Caki2 (cell line): ENCODE data around the gene ACAD9. TPM values are rescaled to one million over a fixed set of nuclear protein-coding genes. Genes with fewer than 3 reads are reported as not detected.
"Not testable (repeated sequence)": the region's sequence is repeated elsewhere in the genome, so short reads cannot be mapped to it uniquely, and the experiment has no call there.

Experiments
- DNase-seq: peaks from one replicate; pipeline ENCODE4 v3.0.0-alpha.2; 2015; ENCODE audit warnings: low read depth
- in situ Hi-C: cut with HindIII; loops from 2 replicates; pipeline ENCODE4 v1.10.0; 2016; ENCODE audit warnings: low sequenced_read_pairs, low pct_unique_long_range_greater_than_20kb, mixed read lengths
- total RNA-seq: library from RNA; depleted of rRNA; stranded (reverse); fragments of >200 nt; shearing (Covaris generic); gene quantifications from 2 replicates; pipeline ENCODE4 v1.2.3, GENCODE V29; 2014; ENCODE audit warnings: low replicate concordance

The ACAD9 gene
- total RNA-seq, 1 experiment from 2014 or later: 34.2 TPM

GRCh38 chr3:128879991-128880390 is 571 bp downstream of the ACAD9 start:
- DNase-seq: no peak
- in situ Hi-C loops: no loop called here

- in situ Hi-C loops, DNase-seq: not testable (repeated sequence)
These were observed 1.0 kb downstream of the ACAD9 start for GRCh38 chr3:128880455-128880854.

- in situ Hi-C loops: no loop called here
- DNase-seq: no peak
These were observed 2.2 kb downstream of the ACAD9 start for GRCh38 chr3:128881576-128881975.

GRCh38 chr3:128882719-128883118 is 3.3 kb downstream of the ACAD9 start:
- no peak for DNase-seq
- in situ Hi-C loops: no loop called here

- no peak for DNase-seq
- in situ Hi-C loops: no loop called here
These were observed 5.6 kb downstream of the ACAD9 start for GRCh38 chr3:128884992-128885391.

- in situ Hi-C loops: no loop called here
- DNase-seq: no peak
These were observed 9.9 kb downstream of the ACAD9 start for GRCh38 chr3:128889139-128889894.

- in situ Hi-C loops: no loop called here
- no peak for DNase-seq
These were observed 16.6 kb downstream of the ACAD9 start for GRCh38 chr3:128895843-128896697.

GRCh38 chr3:128902426-128902825 is 23.0 kb downstream of the ACAD9 start:
- in situ Hi-C loops: no loop called here
- DNase-seq: no peak

GRCh38 chr3:128903501-128903900 is 24.1 kb downstream of the ACAD9 start:
- in situ Hi-C loops: no loop called here
- DNase-seq: no peak

GRCh38 chr3:128906031-128906803 is 26.8 kb downstream of the ACAD9 start:
- in situ Hi-C loops: no loop called here
- no peak for DNase-seq

GRCh38 chr3:128906804-128907525 is 27.5 kb downstream of the ACAD9 start:
- no peak for DNase-seq
- in situ Hi-C loops: no loop called here

GRCh38 chr3:128907706-128908445 is 28.5 kb downstream of the ACAD9 start:
- no peak for DNase-seq
- in situ Hi-C loops: no loop called here

GRCh38 chr3:128908951-128909350 is 29.5 kb downstream of the ACAD9 start:
- DNase-seq: no peak
- in situ Hi-C loops: no loop called here

- in situ Hi-C loops: no loop called here
- no peak for DNase-seq
These were observed 30.6 kb downstream of the ACAD9 start for GRCh38 chr3:128910006-128910405.

GRCh38 chr3:128911911-128912310 is 32.5 kb downstream of the ACAD9 start:
- no peak for DNase-seq

GRCh38 chr3:128914966-128915645 is 35.7 kb downstream of the ACAD9 start:
- in situ Hi-C loops: no loop called here

More at GRCh38 chr3:128911911-128912310, 32.5 kb downstream of the ACAD9 start:
- in situ Hi-C loops: no loop called here

GRCh38 chr3:128917291-128917690 is 37.9 kb downstream of the ACAD9 start:
- DNase-seq: no peak
- in situ Hi-C loops: no loop called here

More at GRCh38 chr3:128914966-128915645, 35.7 kb downstream of the ACAD9 start:
- no peak for DNase-seq
